OCI-LY7 (cell line): ENCODE data around the gene COX7A2L. TPM values are rescaled to one million over a fixed set of nuclear protein-coding genes. Genes with fewer than 3 reads are reported as not detected.

Experiments used
- BruUV-seq: library from RNA; stranded (reverse); fragments of 400-500 nt; replicated peaks from 2 replicates; lab custom pipeline; 2021; lab: Mats Ljungman, UMichigan
- CTCF ChIA-PET: fragments of 300-600 bp; sonication (Branson Sonifier 250); formaldehyde crosslinking; loops from one replicate; lab custom pipeline; 2022; ENCODE audit warnings: antibody characterized with exemption; ENCODE audit not compliant: unreplicated experiment; lab: Charles Lee
- POLR2A ChIA-PET: fragments of 300-600 bp; sonication (Branson Sonifier 250); formaldehyde crosslinking; loops from one replicate; lab custom pipeline; 2022; ENCODE audit warnings: antibody characterized with exemption; lab: Charles Lee
- DNase-seq: peaks from one replicate; pipeline ENCODE4 v3.0.0-alpha.2; 2015; ENCODE audit warnings: low spot score
- H2AFZ ChIP-seq: fragments of 200-600 bp; sonication (generic), shearing (Covaris generic); 2 replicates; pipeline ENCODE4 v1.6.1; 2014; ENCODE audit warnings: mild to moderate bottlenecking, antibody characterized with exemption, low read length, moderate library complexity
- H3K27ac ChIP-seq: fragments of 200-600 bp; sonication (generic); 2 replicates; pipeline ENCODE4 v1.5.1; 2014; ENCODE audit warnings: mixed run types, low read depth, mild to moderate bottlenecking, moderate library complexity, low read length, inconsistent platforms; ENCODE audit not compliant: poor library complexity, severe bottlenecking
- H3K36me3 ChIP-seq: fragments of 200-600 bp; sonication (generic); 2 replicates; pipeline ENCODE4 v1.6.1; 2014; ENCODE audit warnings: mild to moderate bottlenecking, antibody characterized with exemption, low read length, moderate library complexity, mixed read lengths; ENCODE audit not compliant: insufficient read depth
- H3K4me1 ChIP-seq: fragments of 200-600 bp; sonication (generic); 2 replicates; pipeline ENCODE4 v1.5.1; 2014; ENCODE audit warnings: mild to moderate bottlenecking, low read length; ENCODE audit not compliant: insufficient read depth, poor library complexity, severe bottlenecking
- H3K4me2 ChIP-seq: fragments of 200-600 bp; sonication (generic); 2 replicates; pipeline ENCODE4 v1.6.1; 2014; ENCODE audit warnings: mild to moderate bottlenecking, low read length
- H3K4me3 ChIP-seq: fragments of 200-600 bp; sonication (generic); 2 replicates; pipeline ENCODE4 v1.5.1; 2014; ENCODE audit warnings: mild to moderate bottlenecking, low read depth, low read length; ENCODE audit not compliant: poor library complexity, severe bottlenecking
- H3K79me2 ChIP-seq: fragments of 200-600 bp; sonication (generic); 2 replicates; pipeline ENCODE4 v1.6.1; 2016; ENCODE audit warnings: low read depth, mild to moderate bottlenecking, low read length, moderate library complexity, mixed read lengths; ENCODE audit not compliant: insufficient read depth
- H3K9me2 ChIP-seq: fragments of 200-600 bp; sonication (generic); 2 replicates; pipeline ENCODE4 v1.6.1; 2016; ENCODE audit warnings: mild to moderate bottlenecking, low read length, mixed read lengths; ENCODE audit not compliant: insufficient read depth
- H3K9me3 ChIP-seq: fragments of 200-600 bp; sonication (generic); 2 replicates; pipeline ENCODE4 v1.6.1; 2014; ENCODE audit warnings: mild to moderate bottlenecking, mixed run types, low read length, mixed read lengths
- H4K20me1 ChIP-seq: fragments of 200-600 bp; sonication (generic); 2 replicates; pipeline ENCODE4 v1.6.1; 2014; ENCODE audit warnings: mild to moderate bottlenecking, antibody characterized with exemption, low read length, moderate library complexity, mixed read lengths; ENCODE audit not compliant: insufficient read depth
- CTCF ChIP-seq: fragments of 200-600 bp; sonication (generic); conservative IDR thresholded peaks from 2 replicates; pipeline ENCODE4 v1.5.1; 2014; ENCODE audit warnings: mild to moderate bottlenecking, antibody characterized with exemption, low read length, moderate library complexity, mixed read lengths
- EZH2phosphoT487 ChIP-seq: fragments of 200-600 bp; sonication (generic); IDR thresholded peaks from 2 replicates; pipeline ENCODE4 v1.6.1; 2018; ENCODE audit warnings: low read depth, borderline replicate concordance, mild to moderate bottlenecking, mixed run types, antibody characterized with exemption, low read length, moderate library complexity, mixed read lengths
- intact Hi-C: fragments of 100-400 bp; cut with micrococcal nuclease; formaldehyde crosslinking; loops from one replicate; pipeline ENCODE4 v1.10.0; 2022; ENCODE audit not compliant: unreplicated experiment
- total RNA-seq, 2 experiments: library from RNA; depleted of rRNA in 1 of 2; stranded (reverse); fragments of >200 nt in 1 of 2; shearing (Covaris generic) in 1 of 2; gene quantifications; 2 replicates each; pipeline ENCODE4 v1.2.3, GENCODE V29; 2014 to 2022

The COX7A2L gene
- total RNA-seq, 2 experiments from 2014 or later, result 118 to 121 TPM

- no TSS peak for BruUV-seq
- CTCF ChIA-PET, result no interaction called here
- intact Hi-C loops, result no loop called here
These were observed 18.2 kb downstream of the COX7A2L start for GRCh38 chr2:42342795-42343241.

GRCh38 chr2:42342061-42342794 lies 18.8 kb downstream of the COX7A2L start:
- H3K9me3 ChIP-seq, result no peaks in the 10 kb centered on the region
- no peaks in the 10 kb centered on the region; the same call in 1 of the 2 replicates for H3K79me2 ChIP-seq
- BruUV-seq, result no TSS peak
- CTCF ChIA-PET, result no interaction called here
- no peak overlapping the region for H3K4me2 ChIP-seq
- no peak overlapping the region for H2AFZ ChIP-seq
- no peaks in the 10 kb centered on the region for H3K4me1 ChIP-seq
- H3K27ac ChIP-seq, result no peak overlapping the region
- no peak overlapping the region for H3K4me3 ChIP-seq
- intact Hi-C loops, result no loop called here
- H4K20me1 ChIP-seq, result no peaks in the 10 kb centered on the region
- POLR2A ChIA-PET, result interaction anchor here (1.0 kb wide), 1 partner anchor 1820 kb away, joined by 5 read pairs; no protein-coding TSS in a partner anchor
- TF ChIP-seq CTCF (no peak), EZH2phosphoT487 (no peak)
- no peak for DNase-seq
- H3K9me2 ChIP-seq, result no peaks in the 10 kb centered on the region
- peaks cover 68% of the 10 kb centered on the region for H3K36me3 ChIP-seq

More at GRCh38 chr2:42342795-42343241, 18.2 kb downstream of the COX7A2L start:
- DNase-seq, result no peak
- Histone ChIP-seq H4K20me1 (no peaks in the 10 kb centered on the region), H3K27ac (no peak overlapping the region), H3K79me2 (no peaks in the 10 kb centered on the region; the same call in 1 of the 2 replicates), H3K4me1 (no peaks in the 10 kb centered on the region), H3K4me3 (no peak overlapping the region), H2AFZ (no peak overlapping the region), H3K9me2 (no peaks in the 10 kb centered on the region), H3K4me2 (no peak overlapping the region), H3K9me3 (no peaks in the 10 kb centered on the region), H3K36me3 (peaks cover 68% of the 10 kb centered on the region)
- TF ChIP-seq EZH2phosphoT487 (no peak), CTCF (no peak)
- POLR2A ChIA-PET, result interaction anchor here (0.7 to 1.0 kb wide), 2 partner anchors 9 to 236 kb away, joined by 3 read pairs; no protein-coding TSS in a partner anchor
